ENCODE data around the gene SLIT3.
A peak's percentile ranks its signal among the peaks of the same experiment; 100 is the strongest.

Gene SLIT3

GRCh38 chr5:169001394-169001793 is 299.5 kb downstream of the SLIT3 start:
- TF ChIP-seq ZNF565 (CRISPR knock-in tag; conservative IDR thresholded peaks at IDR 0.05; ENCODE audit: low read depth) (no peak), TOX (CRISPR knock-in tag; IDR thresholded peaks at IDR 0.05; ENCODE audit: borderline replicate concordance) (no peak), ZC3H10 (CRISPR knock-in tag; IDR thresholded peaks at IDR 0.05) (no peak), ARNTL (CRISPR knock-in tag; IDR thresholded peaks at IDR 0.05; ENCODE audit: borderline replicate concordance, low read depth) (no peak), ZFP3 (CRISPR knock-in tag; IDR thresholded peaks at IDR 0.05) (no peak), CREB5 (CRISPR knock-in tag; IDR thresholded peaks at IDR 0.05; ENCODE audit: low read depth) (no peak), ESRRG (CRISPR knock-in tag; IDR thresholded peaks at IDR 0.05) (no peak), RARB (CRISPR knock-in tag; IDR thresholded peaks at IDR 0.05) (no peak), TSHZ2 (CRISPR knock-in tag; IDR thresholded peaks at IDR 0.05) (no peak), ZNF70 (CRISPR knock-in tag; IDR thresholded peaks at IDR 0.05) (no peak), TCF4 (CRISPR knock-in tag; IDR thresholded peaks at IDR 0.05; ENCODE audit: borderline replicate concordance) (no peak)
- ATAC-seq = no peak

GRCh38 chr5:168995024-168995423 is 305.9 kb downstream of the SLIT3 start:
- no peak for ATAC-seq

GRCh38 chr5:168992687-168993086 is 308.3 kb downstream of the SLIT3 start:
- peak; percentile 48 for ATAC-seq
- TF ChIP-seq TCF4 (CRISPR knock-in tag; IDR thresholded peaks at IDR 0.05; ENCODE audit: borderline replicate concordance) = no peak
- no peak for TF ChIP-seq POU6F1 (CRISPR knock-in tag; IDR thresholded peaks at IDR 0.05; ENCODE audit: borderline replicate concordance, low read depth)
- no peak for TF ChIP-seq ZC3H10 (CRISPR knock-in tag; IDR thresholded peaks at IDR 0.05)
- TF ChIP-seq PPARA (CRISPR knock-in tag; IDR thresholded peaks at IDR 0.05; ENCODE audit: borderline replicate concordance) = no peak
- no peak for TF ChIP-seq CREB5 (CRISPR knock-in tag; IDR thresholded peaks at IDR 0.05; ENCODE audit: low read depth)
- no peak for TF ChIP-seq ZFP30 (CRISPR knock-in tag; IDR thresholded peaks at IDR 0.05)
- TF ChIP-seq TSHZ2 (CRISPR knock-in tag; IDR thresholded peaks at IDR 0.05) = no peak
- TF ChIP-seq BACH2 (CRISPR knock-in tag; IDR thresholded peaks at IDR 0.05; ENCODE audit: borderline replicate concordance) = no peak
- TF ChIP-seq ARNTL (CRISPR knock-in tag; IDR thresholded peaks at IDR 0.05; ENCODE audit: borderline replicate concordance, low read depth) = no peak
- no peak for TF ChIP-seq ZNF8 (CRISPR knock-in tag; IDR thresholded peaks at IDR 0.05)

More at GRCh38 chr5:168995024-168995423, 305.9 kb downstream of the SLIT3 start:
- no peak for TF ChIP-seq SNAI2 (CRISPR knock-in tag; IDR thresholded peaks at IDR 0.05)
- no peak for TF ChIP-seq TOX (CRISPR knock-in tag; IDR thresholded peaks at IDR 0.05; ENCODE audit: borderline replicate concordance)
- no peak for TF ChIP-seq RARB (CRISPR knock-in tag; IDR thresholded peaks at IDR 0.05)
- no peak for TF ChIP-seq CSDC2 (CRISPR knock-in tag; IDR thresholded peaks at IDR 0.05)
- TF ChIP-seq OSR1 (CRISPR knock-in tag; IDR thresholded peaks at IDR 0.05) = no peak
- TF ChIP-seq POU6F1 (CRISPR knock-in tag; IDR thresholded peaks at IDR 0.05; ENCODE audit: borderline replicate concordance, low read depth) = no peak
- TF ChIP-seq ARNTL (CRISPR knock-in tag; IDR thresholded peaks at IDR 0.05; ENCODE audit: borderline replicate concordance, low read depth) = no peak
- no peak for TF ChIP-seq ZFP30 (CRISPR knock-in tag; IDR thresholded peaks at IDR 0.05)
- TF ChIP-seq ISL1 (CRISPR knock-in tag; IDR thresholded peaks at IDR 0.05) = no peak
- TF ChIP-seq ZNF565 (CRISPR knock-in tag; conservative IDR thresholded peaks at IDR 0.05; ENCODE audit: low read depth) = no peak
- TF ChIP-seq PATZ1 (CRISPR knock-in tag; IDR thresholded peaks at IDR 0.05; ENCODE audit: borderline replicate concordance) = no peak
- TF ChIP-seq ZNF8 (CRISPR knock-in tag; IDR thresholded peaks at IDR 0.05) = no peak
- no peak for TF ChIP-seq ZNF70 (CRISPR knock-in tag; IDR thresholded peaks at IDR 0.05)

Data from SK-N-SH treated with all-trans-retinoic acid at 6 μM for 48 hours (cell line).